ENCODE measurements around the gene C1S.
"Not testable (repeated sequence)": the region's sequence is repeated elsewhere in the genome, so short reads cannot be mapped to it uniquely, and the experiment has no call there.

C1S gene

GRCh38 chr12:7100239-7100638 is 39.7 kb downstream of the C1S start:
- DNase-seq (ENCODE audit: low read depth, low spot score): no peak

GRCh38 chr12:7101047-7101693 is 40.7 kb downstream of the C1S start:
- no peak overlapping the region for H3K27ac ChIP-seq
- DNase-seq (ENCODE audit: low read depth, low spot score): no peak

More at GRCh38 chr12:7100239-7100638, 39.7 kb downstream of the C1S start:
- no peak overlapping the region for H3K27ac ChIP-seq

- H3K27ac ChIP-seq: no peak overlapping the region
- DNase-seq (ENCODE audit: low read depth, low spot score): no peak
Measured at GRCh38 chr12:7101694-7102131, 41.2 kb downstream of the C1S start.

- H3K27ac ChIP-seq: no peak overlapping the region
- no peak for DNase-seq (ENCODE audit: low read depth, low spot score)
Measured at GRCh38 chr12:7102582-7102981, 42.1 kb downstream of the C1S start.

- no peak for DNase-seq (ENCODE audit: low read depth, low spot score)
- H3K27ac ChIP-seq: no peak overlapping the region
Measured at GRCh38 chr12:7103837-7104584, 43.5 kb downstream of the C1S start.

- DNase-seq (ENCODE audit: low read depth, low spot score): no peak
- H3K27ac ChIP-seq: no peak overlapping the region
Measured at GRCh38 chr12:7106082-7106481, 45.6 kb downstream of the C1S start.

DNA sequence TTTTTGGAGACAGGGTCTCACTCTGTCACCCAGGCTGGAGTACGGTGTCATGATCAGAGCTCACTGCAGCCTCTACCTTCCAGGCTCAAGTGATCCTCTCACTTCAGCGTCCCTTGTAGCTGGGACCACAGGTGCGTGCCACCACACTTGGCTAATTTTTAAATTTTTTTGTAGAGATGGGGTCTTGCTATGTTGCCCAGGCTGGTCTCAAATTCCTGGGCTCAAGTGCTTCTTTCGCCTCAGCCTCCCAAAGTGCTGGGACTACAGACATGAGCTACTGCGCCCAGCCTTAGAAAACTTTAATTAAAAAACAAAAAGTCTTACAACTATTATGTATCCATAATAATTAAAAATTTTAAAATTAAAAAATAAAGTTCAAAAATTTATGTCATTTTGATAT is 46.7 kb downstream of the C1S start:
- not testable (repeated sequence) for DNase-seq (ENCODE audit: low read depth, low spot score)
- H3K27ac ChIP-seq: peak overlapping the region; percentile 93

DNA sequence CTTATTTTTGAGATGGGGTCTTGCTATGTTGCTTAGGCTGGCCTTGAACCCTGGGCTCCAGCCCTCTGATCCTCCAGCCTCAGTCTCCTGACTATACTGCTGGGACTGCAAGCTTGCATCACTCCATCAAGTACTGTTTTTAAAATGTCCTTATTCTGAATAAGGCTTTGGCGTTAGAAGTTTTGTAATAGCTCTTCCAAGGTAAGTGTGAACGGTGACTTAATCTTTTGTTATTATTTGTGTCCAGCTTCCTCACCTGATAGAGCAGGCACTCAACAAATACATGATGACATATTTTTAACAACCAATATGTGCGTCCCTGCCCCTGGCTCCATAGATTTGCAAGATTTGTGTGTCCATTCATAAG is 47.1 kb downstream of the C1S start:
- DNase-seq (ENCODE audit: low read depth, low spot score): no peak
- peak overlapping the region; percentile 93 for H3K27ac ChIP-seq

DNA sequence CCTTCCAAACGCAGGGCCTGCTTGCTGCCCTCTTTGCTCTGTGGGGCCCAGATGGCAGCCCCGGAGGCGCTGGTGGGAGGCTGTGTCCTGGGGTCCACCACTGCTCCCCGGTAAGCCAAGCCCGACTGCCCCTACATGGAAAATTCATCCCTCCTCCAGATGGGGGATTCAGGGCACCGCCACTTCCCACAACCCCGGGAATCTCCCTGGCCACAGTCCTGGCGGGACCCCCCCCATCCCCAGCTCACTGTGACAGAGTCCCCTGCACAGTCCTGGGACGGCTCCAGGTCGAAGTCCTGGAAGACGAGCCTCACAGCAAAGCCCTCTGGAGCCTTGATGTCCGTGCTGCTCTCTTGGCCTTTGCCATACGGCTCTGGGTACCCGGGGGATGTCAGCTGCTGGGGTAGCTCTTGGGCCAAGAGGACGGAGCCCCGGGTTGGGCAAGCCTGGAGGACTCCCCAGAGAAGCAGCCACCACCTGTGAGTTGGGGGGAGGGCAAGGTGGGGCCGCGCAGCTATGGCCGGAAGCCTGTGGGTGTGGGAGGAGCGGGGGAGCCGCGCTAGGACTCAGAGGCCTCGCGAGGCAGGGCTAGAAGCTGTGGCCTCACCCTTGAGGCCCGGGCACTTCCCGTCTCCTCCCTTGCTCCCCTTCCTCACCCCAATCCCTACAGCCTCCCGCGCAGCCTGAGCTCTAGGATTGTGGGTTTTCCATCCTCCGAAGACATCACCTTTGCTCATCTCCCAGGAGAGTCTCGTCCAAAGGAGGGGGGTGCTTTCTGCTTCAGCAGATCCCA is 47.7 kb downstream of the C1S start:
- peak; percentile 39 for DNase-seq (ENCODE audit: low read depth, low spot score)
- peak overlapping the region; percentile 93 for H3K27ac ChIP-seq

- no peak for DNase-seq (ENCODE audit: low read depth, low spot score)
- H3K27ac ChIP-seq: peak within 1 kb of the TSS; percentile 93
Measured at GRCh38 chr12:7108796-7109571, 48.5 kb downstream of the C1S start, which contains the start of gene C1RL. Gene C1RL, minus strand, starts transcription at chr12:7109214. Its CDS starts 34 bp downstream, at chr12:7109180.

GRCh38 chr12:7109572-7109920 is 49.0 kb downstream of the C1S start:
- DNase-seq (ENCODE audit: low read depth, low spot score): no peak
- peak overlapping the region; percentile 93 for H3K27ac ChIP-seq

DNA sequence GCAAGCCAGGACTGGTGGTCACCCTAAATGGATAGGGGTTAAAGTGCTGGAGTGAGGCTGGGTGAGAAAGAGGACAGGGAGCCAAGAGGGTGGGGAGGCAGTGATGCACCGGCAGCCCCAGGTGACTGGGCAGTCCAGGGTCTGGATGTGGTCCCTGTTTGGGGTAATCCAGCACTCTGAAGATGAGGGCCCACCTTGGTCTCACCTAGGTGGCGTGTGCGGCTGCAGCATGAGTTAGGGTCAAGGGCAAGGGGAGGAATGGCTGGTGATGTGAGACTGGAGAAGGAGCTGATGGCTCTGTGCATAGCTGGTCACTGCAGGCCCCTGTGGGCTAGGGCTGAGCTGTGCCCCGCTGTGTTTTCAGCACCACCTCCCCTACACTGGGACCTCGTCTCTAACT is 50.1 kb downstream of the C1S start:
- DNase-seq (ENCODE audit: low read depth, low spot score): no peak
- H3K27ac ChIP-seq: no peak overlapping the region

GRCh38 chr12:7112041-7112440 is 51.5 kb downstream of the C1S start:
- no peak overlapping the region for H3K27ac ChIP-seq
- no peak for DNase-seq (ENCODE audit: low read depth, low spot score)

- DNase-seq (ENCODE audit: low read depth, low spot score): no peak
- H3K27ac ChIP-seq: no peak overlapping the region
Measured at GRCh38 chr12:7113389-7113871, 52.9 kb downstream of the C1S start.

GRCh38 chr12:7114008-7114407 is 53.5 kb downstream of the C1S start:
- no peak overlapping the region for H3K27ac ChIP-seq
- no peak for DNase-seq (ENCODE audit: low read depth, low spot score)

GRCh38 chr12:7114851-7115250 is 54.3 kb downstream of the C1S start:
- DNase-seq (ENCODE audit: low read depth, low spot score): no peak
- no peak overlapping the region for H3K27ac ChIP-seq

- H3K27ac ChIP-seq: no peak overlapping the region
- no peak for DNase-seq (ENCODE audit: low read depth, low spot score)
Measured at GRCh38 chr12:7116196-7116595, 55.7 kb downstream of the C1S start.

DNA sequence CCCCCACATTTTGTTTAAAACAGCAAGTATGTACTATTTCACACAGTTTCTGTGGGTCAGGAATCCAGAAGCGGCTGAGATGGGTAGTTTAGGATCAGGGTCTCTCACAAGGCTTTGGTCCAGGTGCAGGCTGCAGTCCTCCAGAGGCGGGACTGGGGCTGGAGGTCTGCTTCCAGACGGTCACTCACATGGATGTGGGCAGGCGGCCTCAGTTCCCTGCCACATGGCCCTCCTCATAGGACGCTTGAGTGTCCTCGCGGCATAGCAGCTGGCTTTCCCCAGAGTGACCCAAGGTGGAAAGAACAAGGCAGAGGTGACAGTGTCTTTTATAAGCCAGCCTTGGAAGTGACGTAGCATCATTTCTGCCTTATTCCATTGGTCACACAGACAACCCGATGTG is 56.4 kb downstream of the C1S start:
- no peak overlapping the region for H3K27ac ChIP-seq
- no peak for DNase-seq (ENCODE audit: low read depth, low spot score)

- no peak for DNase-seq (ENCODE audit: low read depth, low spot score)
- no peak overlapping the region for H3K27ac ChIP-seq
Measured at GRCh38 chr12:7117670-7118069, 57.2 kb downstream of the C1S start.

GRCh38 chr12:7118881-7119280 is 58.4 kb downstream of the C1S start:
- no peak overlapping the region for H3K27ac ChIP-seq
- DNase-seq (ENCODE audit: low read depth, low spot score): no peak
